Fibroblast of upper back skin (primary cell): ENCODE measurements around the gene ERCC3.
"Not testable (repeated sequence)": the region's sequence is repeated elsewhere in the genome, so short reads cannot be mapped to it uniquely, and the experiment has no call there.

ENCODE experiments used
- DNase-seq: peaks from one replicate; pipeline ENCODE4 v3.0.0-alpha.2; 2013

The ERCC3 gene

DNA sequence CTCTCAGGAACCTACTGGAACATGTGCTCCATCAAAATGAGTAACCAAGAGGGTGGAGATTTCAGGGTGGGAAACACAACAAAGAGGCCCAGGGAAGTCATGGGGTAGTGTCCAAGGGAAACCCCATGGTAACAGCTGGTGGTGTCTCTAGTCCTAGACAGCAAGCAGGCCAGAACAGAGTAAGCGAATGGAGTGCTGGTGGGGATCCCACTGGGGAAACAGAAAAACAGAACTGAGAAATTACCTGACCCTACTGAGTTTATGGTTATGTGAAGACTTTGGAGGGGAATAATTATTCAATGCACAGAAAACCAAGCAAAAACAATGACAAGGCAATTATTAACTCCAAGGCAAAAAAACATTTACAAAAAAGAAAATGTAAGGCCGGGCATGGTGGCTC, 16.9 kb downstream of the ERCC3 start:
- no peak for DNase-seq

DNA sequence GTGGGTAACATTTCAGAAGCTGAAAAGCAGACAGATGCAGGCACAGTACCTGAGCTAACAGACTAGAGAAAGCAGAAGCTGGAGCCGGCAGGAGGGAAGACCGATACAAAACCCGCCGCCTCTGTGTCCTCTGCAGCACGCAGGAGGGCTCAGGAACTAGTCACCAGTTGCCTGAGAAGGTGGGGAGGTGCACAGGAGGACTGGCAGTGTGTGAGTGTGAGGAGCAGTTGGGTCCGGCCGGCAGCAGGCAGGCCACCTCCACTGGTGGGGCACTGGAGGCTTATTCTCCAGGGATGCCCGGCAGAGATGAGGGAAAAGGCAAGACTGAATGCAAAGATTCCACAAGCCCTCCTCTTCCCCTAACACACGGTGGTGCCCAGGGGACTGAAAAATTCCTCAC, 18.2 kb downstream of the ERCC3 start:
- DNase-seq = no peak

DNA sequence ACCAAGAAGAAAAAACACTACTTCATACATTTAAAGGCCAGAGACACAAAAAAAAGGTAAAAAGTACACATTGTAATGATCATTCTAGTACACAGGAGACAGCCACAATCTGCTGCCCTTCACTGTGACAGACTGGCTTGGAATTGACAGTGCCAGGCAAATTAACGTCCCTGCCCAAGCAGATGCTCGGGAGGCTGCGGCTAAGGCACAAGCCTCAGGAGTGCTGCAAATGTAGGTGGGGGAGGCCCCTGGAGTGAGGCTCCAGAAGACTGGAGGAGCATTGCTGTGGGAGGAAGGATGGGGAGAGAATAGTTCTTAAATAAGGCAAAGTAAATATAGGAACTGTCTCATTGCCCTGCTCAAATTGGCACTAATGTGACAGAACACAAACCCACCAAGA, 18.6 kb downstream of the ERCC3 start:
- no peak for DNase-seq

DNA sequence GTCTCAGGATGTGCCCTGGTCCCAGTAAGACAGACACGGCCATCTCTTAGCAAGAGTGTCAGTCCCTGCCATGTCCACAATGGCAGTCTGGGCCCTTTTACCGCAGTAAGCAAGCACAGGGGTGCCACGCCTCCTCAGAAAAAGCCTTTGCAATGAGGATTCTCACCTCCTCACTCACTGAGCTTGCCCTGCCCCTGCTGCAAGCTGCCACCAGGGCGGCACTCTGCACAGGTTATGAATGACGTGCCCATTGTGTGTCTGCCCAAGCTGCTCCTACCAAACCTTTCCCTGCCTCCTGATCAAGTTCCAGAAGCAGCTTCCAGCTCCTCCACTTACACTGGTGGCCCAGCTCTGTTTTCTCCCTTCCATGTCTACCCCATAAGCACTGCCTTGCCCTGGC, 23.3 kb downstream of the ERCC3 start:
- DNase-seq = no peak

DNA sequence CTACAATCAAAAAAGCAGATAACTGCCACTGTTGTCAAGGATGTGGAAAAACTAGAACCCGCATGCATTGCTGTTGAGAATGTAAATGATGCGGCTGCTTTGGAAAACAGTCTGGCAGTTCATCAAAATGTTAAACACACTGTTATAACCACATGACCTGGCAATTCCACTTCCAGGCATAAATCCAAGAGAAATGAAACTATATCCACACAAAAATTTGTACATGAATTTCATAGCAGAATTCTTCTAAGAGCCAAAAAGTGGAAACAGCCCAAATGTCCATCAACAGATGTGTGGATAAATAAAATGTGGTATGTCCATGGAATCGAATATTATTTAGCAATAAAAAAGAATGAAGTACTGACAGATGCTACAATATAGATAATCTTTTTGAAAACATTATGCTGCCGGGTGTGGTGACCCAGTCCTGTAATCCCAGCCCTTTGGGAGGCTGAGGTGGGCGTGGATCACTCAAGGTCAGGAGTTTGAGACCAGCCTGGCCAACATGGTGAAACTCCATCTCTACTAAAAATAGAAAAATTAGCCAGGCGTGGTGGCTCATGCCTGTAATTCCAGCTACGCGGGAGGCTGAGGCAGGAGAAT, 32.0 kb downstream of the ERCC3 start:
- peak; percentile 74 for DNase-seq

DNA sequence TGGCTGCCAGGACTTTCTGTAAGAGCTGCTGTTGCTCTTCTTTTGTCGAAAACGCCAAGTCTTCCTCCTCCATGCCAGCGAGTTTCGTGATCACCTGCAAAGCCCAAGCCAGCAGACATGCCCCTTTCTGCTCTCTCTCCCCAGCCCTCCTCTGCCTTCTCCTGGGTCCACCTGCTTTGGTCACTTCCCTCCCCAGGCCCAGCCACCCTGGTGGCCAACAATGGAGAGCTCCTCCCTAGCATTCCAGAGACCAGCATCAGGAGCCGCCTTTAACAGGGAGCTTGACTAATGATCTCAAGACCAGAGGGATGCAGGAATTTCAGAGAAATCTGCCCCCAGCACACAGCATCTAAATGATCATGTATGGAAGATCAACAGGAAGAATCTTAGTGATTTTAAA, 34.6 kb downstream of the ERCC3 start:
- DNase-seq = no peak

DNA sequence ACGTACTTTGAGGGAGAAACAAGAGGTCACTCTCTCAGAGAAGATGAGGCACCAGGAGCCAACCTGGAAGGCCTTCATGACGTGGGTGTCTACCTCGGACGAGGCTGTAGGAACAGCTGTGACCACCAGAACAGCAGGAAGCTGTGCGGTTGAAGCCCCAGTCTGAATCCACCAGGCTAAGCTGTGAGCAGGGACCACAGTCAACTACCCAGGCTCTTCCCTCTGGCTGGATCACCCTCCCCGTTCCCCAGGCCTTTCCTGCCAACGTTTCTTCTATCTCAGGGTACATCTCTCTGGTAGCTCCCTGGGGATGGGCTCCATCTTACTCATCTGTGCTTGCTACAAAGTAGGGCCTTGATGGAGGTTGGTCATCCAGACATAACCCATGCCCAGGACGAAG, 37.1 kb downstream of the ERCC3 start:
- no peak for DNase-seq

DNA sequence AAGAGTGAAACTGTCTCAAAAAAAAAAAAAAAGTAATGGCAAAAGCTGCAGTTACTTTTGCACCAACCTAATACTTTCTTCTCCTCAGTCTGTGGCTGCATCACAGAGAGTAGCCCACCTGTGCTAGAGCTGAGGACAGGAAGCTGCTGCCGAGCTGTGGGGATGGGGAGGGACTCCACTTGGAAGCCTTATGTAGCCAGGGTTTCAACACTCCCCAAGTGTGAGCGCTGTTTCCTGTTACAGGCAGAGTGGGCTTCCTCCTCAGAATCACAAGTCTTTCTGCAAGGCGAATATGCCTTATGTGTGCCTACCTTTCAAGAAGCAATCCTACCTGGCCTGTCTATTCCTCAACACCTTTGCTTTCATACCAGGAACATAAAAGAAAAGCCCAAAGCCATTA, 37.6 kb downstream of the ERCC3 start:
- no peak for DNase-seq

DNA sequence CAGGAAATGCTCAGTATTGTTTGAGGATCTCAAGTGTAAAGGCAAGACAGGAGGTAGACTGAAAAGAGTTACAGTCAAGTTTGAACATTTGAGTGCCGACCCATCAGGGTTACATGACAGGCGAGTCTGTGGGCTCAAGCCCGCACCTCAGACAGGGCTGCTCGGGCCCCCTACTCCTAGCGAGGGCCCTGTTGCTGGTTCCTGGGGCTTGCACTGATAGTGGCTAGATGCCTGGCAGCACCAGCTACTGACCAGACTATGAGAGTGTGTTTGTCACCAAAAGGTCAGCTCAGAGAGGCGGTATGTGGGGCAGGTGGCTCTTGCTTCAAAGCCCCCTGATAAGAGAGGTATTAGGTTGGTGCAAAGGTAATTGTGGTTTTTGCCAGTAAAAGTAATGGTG, 38.2 kb downstream of the ERCC3 start:
- no peak for DNase-seq

DNA sequence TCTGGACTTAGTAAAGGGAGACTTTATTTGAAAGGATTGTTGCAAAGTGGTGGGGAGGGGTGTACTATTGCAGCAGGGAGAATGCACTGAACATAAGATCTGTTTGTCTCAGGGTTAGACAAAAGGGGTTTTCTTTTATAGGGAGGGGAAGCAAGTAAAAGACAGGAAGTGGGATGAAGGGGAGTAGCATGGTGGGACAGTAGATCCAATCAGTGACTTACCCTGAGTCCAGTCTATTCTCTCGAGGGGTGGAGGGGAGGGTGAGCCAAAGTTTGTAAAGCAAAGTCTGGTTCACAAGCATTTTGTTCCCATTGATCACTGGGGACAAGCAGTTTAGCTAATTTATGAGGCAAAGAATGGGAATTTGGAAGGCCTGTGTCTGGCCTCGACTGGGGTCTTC, 38.8 kb downstream of the ERCC3 start:
- no peak for DNase-seq

DNA sequence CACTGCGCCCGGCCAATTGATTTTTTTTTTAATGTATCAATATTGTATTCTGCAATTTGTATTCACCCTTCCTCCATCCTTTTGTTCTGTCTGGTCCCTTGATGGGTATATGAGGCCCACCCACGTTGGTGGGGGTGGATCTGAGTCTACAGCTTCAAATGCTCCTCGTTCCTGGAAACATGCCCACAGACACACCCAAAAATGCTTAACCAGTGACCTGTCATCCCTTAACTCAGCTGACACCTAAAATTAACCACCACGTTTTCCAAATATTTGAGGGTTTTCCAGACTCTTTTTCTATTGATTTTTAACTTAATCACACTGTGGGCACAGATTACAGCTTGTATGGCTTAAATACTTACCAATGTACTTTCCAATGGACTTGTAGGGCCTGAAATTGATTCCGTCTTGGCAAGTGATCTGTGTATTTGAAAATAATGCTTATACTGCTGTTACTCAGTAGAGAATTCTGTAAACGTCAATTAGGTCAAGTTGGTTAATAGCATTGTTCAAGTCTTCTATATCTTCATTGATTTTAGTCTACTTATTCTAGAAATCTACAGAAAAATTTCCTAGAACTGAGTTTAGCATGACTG, 39.5 kb downstream of the ERCC3 start:
- DNase-seq = peak; percentile 72

DNA sequence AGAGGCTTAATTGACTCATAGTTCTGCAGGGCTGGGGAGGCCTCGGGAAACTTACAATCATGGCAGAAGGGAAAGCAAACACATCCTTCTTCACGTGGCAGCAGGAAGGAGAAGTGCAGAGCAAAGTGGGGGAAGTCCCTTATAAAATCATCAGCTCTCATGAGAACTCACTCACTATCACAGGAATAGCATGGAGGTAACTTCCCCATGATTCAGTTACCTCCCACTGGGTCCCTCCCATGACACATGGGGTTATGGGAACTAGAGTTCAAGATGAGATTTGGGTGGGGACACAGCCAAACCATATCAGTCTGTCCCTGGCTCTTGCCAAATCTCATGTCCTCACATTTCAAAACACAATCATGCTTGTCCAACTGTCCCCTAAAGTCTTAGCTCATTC, 52.8 kb downstream of the ERCC3 start:
- not testable (repeated sequence) for DNase-seq

DNA sequence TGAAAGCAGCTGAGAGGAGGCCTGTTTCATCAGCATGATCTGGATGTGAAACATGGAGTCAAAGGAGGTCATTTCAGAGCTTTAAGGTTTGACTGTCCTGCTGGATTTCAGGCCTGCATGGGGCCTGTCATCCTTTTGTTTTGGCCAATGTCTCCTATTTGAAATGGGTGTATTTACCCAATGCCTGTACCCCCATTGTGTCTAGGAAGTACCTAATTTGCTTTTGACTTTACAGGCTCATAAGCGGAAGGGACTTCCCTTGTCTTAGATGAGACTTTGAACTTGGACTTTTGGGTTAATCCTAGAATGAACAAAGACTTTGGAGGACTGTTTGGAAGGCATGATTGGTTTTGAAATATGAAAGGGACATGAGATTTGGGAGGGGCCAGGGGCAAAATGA, 54.5 kb downstream of the ERCC3 start:
- no peak for DNase-seq

DNA sequence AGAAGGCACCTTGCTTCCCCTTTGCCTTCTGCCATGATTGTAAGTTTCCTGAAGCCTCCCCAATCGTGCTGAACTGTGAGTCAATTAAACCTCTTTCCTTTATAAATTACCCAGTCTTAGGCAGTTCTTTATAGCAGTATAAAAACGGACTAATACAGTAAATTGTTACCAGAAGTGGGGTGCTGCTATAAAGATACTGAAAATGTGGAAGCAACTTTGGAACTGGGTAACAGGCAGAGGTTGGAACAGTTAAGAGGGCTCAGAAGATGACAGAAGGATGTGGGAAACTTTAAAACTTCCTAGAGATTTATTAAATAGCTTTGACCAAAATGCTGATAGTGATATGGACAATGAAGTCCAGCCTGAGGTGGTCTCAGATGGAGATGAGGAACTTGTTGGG, 56.2 kb downstream of the ERCC3 start:
- DNase-seq = not testable (repeated sequence)

DNA sequence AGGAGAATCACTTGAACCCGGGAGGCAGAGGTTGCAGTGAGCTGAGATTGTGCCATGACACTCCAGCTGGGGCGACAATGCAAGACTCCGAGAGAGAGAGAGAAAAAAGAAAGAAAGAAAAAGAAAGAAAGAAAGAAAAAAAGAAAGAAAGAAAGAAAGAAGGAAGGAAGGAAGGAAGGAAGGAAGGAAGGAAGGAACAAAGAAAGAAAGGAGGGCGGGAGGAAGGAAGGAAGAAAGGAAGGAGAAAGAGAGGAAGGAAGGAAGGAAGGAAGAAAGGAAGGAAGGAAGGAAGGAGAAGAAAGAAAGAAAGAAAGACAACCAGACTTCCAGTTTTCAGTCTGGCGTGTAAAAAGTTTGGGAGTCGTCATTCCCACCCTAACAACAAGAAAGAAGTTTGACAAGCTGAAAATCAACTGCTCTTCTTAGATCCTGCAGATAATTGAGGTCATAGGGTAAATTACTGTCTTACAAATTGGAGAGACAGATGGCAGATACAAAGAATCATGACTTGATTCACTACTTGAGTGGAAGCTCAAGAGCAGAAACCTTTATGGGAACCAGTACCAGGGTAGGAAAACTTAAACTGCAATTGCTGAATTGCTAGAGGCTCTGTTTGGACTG, 58.8 kb downstream of the ERCC3 start:
- no peak for DNase-seq

DNA sequence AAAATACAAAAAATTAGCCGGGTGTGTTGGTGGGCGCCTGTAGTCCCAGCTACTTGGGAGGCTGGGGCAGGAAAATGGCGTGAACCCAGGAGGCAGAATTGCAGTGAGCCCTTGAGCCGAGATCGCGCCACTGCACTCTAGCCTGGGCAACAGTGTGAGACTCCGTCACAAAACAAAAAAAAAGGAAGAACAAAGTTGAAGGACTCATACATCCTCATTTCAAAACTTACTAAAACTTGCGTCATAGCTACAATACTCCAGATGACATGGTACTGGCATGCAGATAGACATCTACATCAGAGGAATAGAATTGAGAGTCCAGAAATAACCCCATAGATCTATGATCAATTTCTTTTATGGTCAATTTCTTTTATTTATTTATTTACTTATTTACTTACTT, 60.2 kb downstream of the ERCC3 start:
- no peak for DNase-seq

DNA sequence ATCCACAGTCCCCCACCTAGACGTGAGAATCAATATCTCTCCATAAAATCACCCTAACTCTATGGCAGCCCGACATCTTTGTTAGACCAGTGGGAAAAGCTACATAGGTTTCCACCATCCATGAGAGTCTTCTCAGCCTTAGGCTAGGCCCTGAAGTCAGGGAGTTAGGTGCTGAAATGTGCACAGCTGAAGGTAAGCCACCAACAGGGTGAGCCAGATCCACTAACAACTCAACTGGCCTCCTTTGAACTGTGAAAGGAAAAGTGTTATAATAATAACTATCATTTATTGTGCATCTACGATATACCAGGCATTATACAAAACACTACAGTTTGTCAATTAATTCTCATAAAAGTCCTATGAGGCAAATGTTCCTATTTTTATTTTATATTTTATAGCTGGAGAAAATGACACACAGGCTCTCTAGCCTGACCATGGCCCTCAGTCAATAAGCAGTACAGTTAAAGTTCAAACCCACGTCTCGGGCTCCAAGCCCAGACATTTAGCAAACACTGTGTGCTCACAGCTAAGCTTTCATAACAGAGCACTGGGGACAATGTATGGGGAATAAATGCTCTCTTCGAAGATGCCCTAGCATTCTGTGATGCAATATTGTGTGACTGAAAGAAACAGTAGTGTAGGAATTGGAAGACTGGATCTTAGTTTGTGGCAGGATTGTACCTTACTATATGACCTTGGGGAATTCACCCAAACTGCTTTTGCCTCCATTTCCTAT, 62.6 kb downstream of the ERCC3 start:
- no peak for DNase-seq

DNA sequence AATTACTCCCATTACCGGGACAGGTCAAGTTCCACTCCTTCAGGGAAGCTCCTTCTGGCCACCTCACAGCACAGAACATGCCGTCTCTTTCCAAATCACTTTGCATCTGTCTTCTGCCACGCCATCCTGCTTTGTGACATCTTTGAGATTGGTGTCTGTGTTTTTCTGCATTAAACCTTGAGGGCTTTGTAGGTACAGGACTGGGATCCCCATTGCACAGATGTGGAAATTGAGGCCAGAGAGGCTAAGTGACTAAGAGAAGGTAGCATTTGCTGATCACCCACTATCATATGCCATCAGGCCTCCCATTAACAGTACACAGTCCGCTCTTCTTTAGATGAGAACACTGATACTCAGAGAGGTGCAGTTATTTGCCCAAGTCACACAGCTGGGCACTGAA, 64.4 kb downstream of the ERCC3 start:
- no peak for DNase-seq

DNA sequence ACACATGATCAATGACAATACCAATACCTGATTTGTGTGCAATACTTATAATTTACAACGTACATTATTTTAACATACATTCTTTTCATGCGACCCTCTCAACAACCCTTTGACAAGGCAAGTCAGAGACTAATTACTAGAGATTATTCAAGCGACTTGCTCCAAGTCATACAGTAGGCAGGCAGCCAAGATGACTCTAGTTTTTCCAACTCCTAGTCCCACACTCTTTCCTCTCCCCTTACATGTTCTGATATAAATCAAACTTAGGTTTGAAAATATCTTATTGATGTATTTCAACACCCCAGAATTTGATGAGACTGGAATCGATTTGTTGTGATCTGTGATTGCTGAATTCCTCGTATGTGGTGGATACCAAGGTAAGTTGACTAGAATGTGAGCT, 65.8 kb downstream of the ERCC3 start:
- peak; percentile 46 for DNase-seq

DNA sequence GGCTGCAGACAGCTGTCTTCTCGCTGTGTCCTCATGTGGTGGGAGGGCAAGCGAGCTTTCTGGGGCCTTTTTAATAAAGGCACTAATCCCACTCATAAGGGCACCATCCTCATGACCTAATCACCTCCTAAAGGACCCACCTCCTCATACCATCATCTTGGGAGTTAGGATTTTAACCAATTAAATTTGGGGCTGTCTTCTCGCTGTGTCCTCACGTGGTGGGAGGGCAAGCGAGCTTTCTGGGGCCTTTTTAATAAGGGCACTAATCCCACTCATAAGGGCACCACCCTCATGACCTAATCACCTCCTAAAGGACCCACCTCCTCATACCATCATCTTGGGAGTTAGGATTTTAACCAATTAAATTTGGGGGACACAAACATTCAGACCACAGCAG, 66.7 kb downstream of the ERCC3 start:
- DNase-seq = not testable (repeated sequence)

DNA sequence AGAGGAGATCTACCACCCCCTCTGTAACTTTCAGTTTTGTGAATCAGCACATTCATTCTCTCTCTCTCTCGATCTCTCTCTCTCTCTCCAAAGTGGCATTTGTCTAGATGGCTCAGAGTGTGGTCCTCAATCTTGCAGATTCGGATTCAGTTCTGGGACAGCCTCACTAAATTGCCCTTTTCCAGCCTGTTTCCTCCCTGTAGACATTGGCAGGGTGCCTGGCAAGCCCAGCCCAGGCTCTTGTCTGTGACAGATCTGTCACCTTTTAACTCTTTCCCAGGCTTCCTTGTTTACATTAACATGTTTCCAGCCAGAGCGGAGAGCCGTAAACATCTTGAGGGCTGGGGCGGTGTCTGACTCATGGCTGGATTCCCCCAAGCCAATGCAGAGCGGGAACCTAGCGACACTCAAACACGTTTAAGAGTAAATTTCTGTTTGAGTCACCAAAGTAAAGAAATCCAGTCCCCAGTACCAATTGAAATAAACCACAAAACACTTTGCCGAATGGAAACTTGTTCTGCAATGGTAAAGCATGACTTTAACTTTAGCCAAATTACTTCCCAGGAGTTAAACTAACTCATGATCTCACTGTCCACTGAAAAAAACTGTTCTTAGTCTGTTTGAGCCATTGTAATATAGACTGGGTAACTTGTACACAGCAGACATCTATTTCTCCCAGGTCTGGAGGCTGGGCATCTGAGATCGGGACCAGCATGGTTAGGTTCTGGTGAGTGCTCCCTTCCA, 67.3 kb downstream of the ERCC3 start:
- peak; percentile 73 for DNase-seq

DNA sequence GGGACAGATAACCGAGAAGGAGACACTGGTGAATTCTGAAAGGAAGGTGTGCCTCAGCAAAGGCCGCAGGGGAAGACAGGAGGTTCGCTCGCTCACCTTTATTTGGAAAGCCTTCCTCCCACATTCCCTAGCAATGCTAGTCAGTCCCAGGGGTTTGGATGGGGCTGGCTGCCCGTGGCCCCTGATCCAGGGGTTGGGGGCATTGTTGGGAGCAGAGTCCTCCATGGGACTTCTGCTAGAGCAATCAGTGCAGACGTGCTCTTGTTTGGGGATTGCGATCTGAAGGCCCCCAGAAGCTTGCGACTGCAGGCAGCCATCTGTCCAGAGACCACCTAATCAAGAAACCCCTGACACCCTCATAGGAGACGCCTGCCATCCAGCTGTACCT, 67.8 kb downstream of the ERCC3 start:
- no peak for DNase-seq

DNA sequence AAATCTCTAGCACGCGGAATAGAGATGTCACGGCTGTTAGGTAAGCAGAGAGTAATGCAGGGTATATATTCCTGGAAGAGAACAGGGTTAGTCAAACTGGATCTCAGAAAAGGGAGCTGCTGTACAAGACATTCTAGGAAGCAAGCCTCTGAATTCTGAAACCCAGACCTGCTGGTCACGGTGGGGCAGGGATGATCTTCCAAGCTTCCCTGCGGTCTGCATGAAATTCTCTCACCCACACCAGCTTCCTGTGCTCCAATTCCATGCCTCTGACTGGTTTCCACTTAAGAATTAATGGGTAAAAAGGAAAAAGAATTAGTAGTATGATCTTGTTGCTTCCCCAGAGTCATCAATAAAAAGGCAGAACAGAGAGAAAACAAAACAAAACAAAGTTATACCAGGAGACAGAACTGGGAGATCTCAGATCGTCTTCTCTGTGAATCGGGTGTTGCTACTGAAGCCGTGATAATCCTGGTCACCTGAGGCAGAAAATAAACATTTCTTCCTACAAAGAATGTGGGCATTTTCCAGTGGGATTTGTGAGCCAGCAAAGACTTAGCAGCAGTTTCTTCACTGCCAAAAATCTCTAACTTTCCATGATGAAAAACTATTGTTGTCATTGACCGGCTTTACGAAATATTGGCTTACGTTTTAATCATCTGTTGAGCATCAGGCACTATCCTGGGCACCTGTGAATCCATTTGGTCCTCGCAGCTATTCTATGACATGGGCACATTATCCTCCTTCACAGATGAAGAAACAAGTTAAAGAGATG, 68.6 kb downstream of the ERCC3 start:
- peak; percentile 75 for DNase-seq
